Mesendoderm (in vitro differentiated cells): ENCODE data around the gene RBFOX1.

Experiments used
- DNase-seq: peaks from one replicate; pipeline ENCODE4 v3.0.0; 2013
- H2AK5ac ChIP-seq: 2 replicates; pipeline ENCODE4 v1.6.1; 2013; ENCODE audit warnings: low read length, inconsistent platforms
- H2BK120ac ChIP-seq: 2 replicates; pipeline ENCODE4 v1.6.1; 2013; ENCODE audit warnings: low read depth, mild to moderate bottlenecking, low read length, moderate library complexity, mixed read lengths
- H2BK15ac ChIP-seq: replicated peaks from 2 replicates; pipeline ENCODE4 v1.6.1; 2013; ENCODE audit warnings: low read depth, mild to moderate bottlenecking, moderate library complexity
- H2BK5ac ChIP-seq: 2 replicates; pipeline ENCODE4 v1.6.1; 2013; ENCODE audit warnings: low read length, inconsistent platforms
- H3K18ac ChIP-seq: 2 replicates; pipeline ENCODE4 v1.6.1; 2013; ENCODE audit warnings: mild to moderate bottlenecking, low read length, mixed read lengths
- H3K23ac ChIP-seq: one replicate; pipeline ENCODE4 v1.6.1; 2013; ENCODE audit warnings: low read length
- H3K27ac ChIP-seq: 2 replicates; pipeline ENCODE4 v1.5.1; 2013; ENCODE audit warnings: low read depth, mild to moderate bottlenecking, inconsistent platforms, low read length, moderate library complexity
- H3K27me3 ChIP-seq: 2 replicates; pipeline ENCODE4 v1.6.1; 2013; ENCODE audit warnings: low read length, control low read depth, mild to moderate bottlenecking, inconsistent platforms; ENCODE audit not compliant: insufficient read depth, poor library complexity
- H3K36me3 ChIP-seq: 2 replicates; pipeline ENCODE4 v1.6.1; 2013; ENCODE audit warnings: low read length, inconsistent platforms; ENCODE audit not compliant: control insufficient read depth, insufficient read depth
- H3K4ac ChIP-seq: one replicate; pipeline ENCODE4 v1.6.1; 2013; ENCODE audit warnings: low read depth, mild to moderate bottlenecking, low read length, moderate library complexity
- H3K4me1 ChIP-seq: 2 replicates; pipeline ENCODE4 v1.6.1; 2013; ENCODE audit warnings: low read depth, low read length, inconsistent platforms; ENCODE audit not compliant: control insufficient read depth
- H3K4me2 ChIP-seq: 2 replicates; pipeline ENCODE4 v1.6.1; 2013; ENCODE audit warnings: low read length
- H3K4me3 ChIP-seq: 2 replicates; pipeline ENCODE4 v1.5.1; 2013; ENCODE audit warnings: mild to moderate bottlenecking, low read length
- H3K56ac ChIP-seq: one replicate; pipeline ENCODE4 v1.6.1; 2013; ENCODE audit warnings: low read length
- H3K79me1 ChIP-seq: 2 replicates; pipeline ENCODE4 v1.6.1; 2013; ENCODE audit warnings: low read length, inconsistent platforms
- H3K79me2 ChIP-seq: 2 replicates; pipeline ENCODE4 v1.6.1; 2013; ENCODE audit warnings: mild to moderate bottlenecking, low read length; ENCODE audit not compliant: control insufficient read depth, insufficient read depth
- H3K9ac ChIP-seq: 2 replicates; pipeline ENCODE4 v1.6.1; 2013; ENCODE audit warnings: low read length, inconsistent platforms
- H4K5ac ChIP-seq: one replicate; pipeline ENCODE4 v1.6.1; 2013; ENCODE audit warnings: low read length
- H4K8ac ChIP-seq: one replicate; pipeline ENCODE4 v1.6.1; 2013; ENCODE audit warnings: low read depth, mild to moderate bottlenecking, control low read depth, low read length, moderate library complexity
- WGBS: extraction: QIAGEN DNeasy Blood & Tissue Kit; methylation state at CpG from one replicate; pipeline ENCODE4 v1.1.7; 2013; ENCODE audit warnings: low lambda C conversion rate, missing lambda C conversion rate; ENCODE audit not compliant: insufficient coverage; ENCODE audit errors: extremely low coverage; 5-methylcytosine and 5-hydroxymethylcytosine counted together

RBFOX1 gene

DNA sequence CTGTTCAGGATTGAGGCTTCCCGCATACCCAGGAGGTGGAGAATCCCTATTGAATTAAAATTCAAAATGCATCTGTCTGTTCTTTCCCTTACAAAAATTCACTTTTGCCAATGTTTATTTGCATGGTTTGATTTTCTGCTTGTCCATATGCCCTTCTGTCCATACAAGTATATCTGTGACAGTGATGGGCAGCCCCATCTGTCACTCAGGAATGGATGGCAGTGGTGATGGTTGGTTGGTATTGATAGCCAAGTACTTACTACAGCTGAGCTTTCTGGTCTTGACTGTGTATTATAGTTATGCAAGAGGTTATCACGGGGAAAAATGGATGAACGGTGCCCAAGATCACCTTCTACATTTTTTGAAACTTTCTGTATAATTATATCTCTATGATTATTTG is 171.0 kb downstream of the RBFOX1 start:
- no peaks in the 10 kb centered on the region for H3K4me1 ChIP-seq
- H2BK120ac ChIP-seq, result no peak overlapping the region
- no peak overlapping the region for H2BK15ac ChIP-seq
- no peak overlapping the region for H2AK5ac ChIP-seq
- no peaks in the 10 kb centered on the region for H3K36me3 ChIP-seq
- WGBS, result no CpG with 5 or more reads among the region's 3 CpGs
- no peaks in the 10 kb centered on the region for H3K79me2 ChIP-seq
- no peak overlapping the region for H3K56ac ChIP-seq
- no peak overlapping the region for H3K23ac ChIP-seq
- no peak overlapping the region for H4K8ac ChIP-seq
- H2BK5ac ChIP-seq, result no peak overlapping the region
- H3K4ac ChIP-seq, result no peak overlapping the region
- no peak overlapping the region for H4K5ac ChIP-seq
- no peak for DNase-seq
- H3K27me3 ChIP-seq, result no peaks in the 10 kb centered on the region
- no peak overlapping the region for H3K4me3 ChIP-seq
- H3K79me1 ChIP-seq, result no peaks in the 10 kb centered on the region
- no peak overlapping the region for H3K27ac ChIP-seq
- H3K4me2 ChIP-seq, result no peak overlapping the region
- no peak overlapping the region for H3K18ac ChIP-seq
- H3K9ac ChIP-seq, result no peak overlapping the region

DNA sequence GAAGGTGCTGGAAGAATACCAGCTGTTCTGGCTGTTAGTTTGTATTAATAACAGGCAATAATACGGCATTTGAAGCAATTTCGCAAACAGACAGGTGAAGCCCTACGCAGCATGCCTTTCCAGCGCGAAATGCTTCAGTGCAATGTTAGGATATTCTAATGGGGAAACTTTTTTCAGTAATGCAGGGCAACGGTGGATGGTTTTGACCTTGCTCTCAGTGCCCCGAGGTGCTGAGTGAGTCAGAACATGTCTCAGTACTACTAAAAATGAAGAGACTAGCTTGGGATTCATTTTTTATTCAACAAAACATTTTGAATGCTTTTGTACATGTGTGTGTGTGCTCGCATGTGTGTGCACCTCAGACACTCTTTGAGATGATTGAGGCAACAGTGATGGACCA is 172.2 kb downstream of the RBFOX1 start:
- Histone ChIP-seq H2AK5ac (no peak overlapping the region), H3K36me3 (no peaks in the 10 kb centered on the region), H3K4me3 (no peak overlapping the region), H3K27ac (no peak overlapping the region), H2BK15ac (no peak overlapping the region), H3K4me1 (no peaks in the 10 kb centered on the region), H4K5ac (no peak overlapping the region), H3K18ac (no peak overlapping the region), H3K4ac (no peak overlapping the region), H3K23ac (no peak overlapping the region), H3K9ac (no peak overlapping the region), H3K79me1 (no peaks in the 10 kb centered on the region), H3K56ac (no peak overlapping the region), H2BK5ac (no peak overlapping the region), H3K27me3 (no peaks in the 10 kb centered on the region), H3K79me2 (no peaks in the 10 kb centered on the region), H3K4me2 (no peak overlapping the region), H2BK120ac (no peak overlapping the region), H4K8ac (no peak overlapping the region)
- no peak for DNase-seq
- WGBS, result no CpG with 5 or more reads among the region's 8 CpGs

DNA sequence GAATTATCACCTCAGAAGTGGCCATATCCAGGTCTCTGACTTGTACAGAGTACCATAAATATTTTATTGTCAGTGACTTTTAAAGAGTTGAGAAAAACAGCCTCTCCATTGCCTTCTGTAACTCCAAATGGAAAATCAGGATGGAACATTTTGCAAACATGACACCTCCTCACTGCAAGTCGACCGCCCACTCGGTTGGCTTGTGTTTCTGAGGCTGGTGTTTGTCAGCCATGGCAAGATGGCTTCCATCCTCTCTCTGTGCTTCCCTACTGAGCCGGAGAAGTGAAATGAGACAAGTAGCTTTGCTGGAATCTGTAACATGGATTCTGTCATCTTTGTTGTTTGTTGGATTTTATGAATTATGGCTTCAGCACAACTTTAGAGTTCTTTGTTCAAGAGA is 172.8 kb downstream of the RBFOX1 start:
- H3K27me3 ChIP-seq, result no peaks in the 10 kb centered on the region
- H3K56ac ChIP-seq, result no peak overlapping the region
- no peak overlapping the region for H4K8ac ChIP-seq
- no peak for DNase-seq
- no peak overlapping the region for H4K5ac ChIP-seq
- no peak overlapping the region for H3K23ac ChIP-seq
- no peak overlapping the region for H2BK15ac ChIP-seq
- H3K36me3 ChIP-seq, result no peaks in the 10 kb centered on the region
- no peak overlapping the region for H3K4me2 ChIP-seq
- no peak overlapping the region for H3K18ac ChIP-seq
- no peak overlapping the region for H3K4ac ChIP-seq
- H2BK120ac ChIP-seq, result no peak overlapping the region
- H3K79me2 ChIP-seq, result no peaks in the 10 kb centered on the region
- no peak overlapping the region for H3K27ac ChIP-seq
- no peak overlapping the region for H3K9ac ChIP-seq
- no peak overlapping the region for H2AK5ac ChIP-seq
- H3K4me3 ChIP-seq, result no peak overlapping the region
- peaks cover 1% of the 10 kb centered on the region for H3K4me1 ChIP-seq
- WGBS, result no CpG with 5 or more reads among the region's 4 CpGs
- H2BK5ac ChIP-seq, result no peak overlapping the region
- no peaks in the 10 kb centered on the region for H3K79me1 ChIP-seq

DNA sequence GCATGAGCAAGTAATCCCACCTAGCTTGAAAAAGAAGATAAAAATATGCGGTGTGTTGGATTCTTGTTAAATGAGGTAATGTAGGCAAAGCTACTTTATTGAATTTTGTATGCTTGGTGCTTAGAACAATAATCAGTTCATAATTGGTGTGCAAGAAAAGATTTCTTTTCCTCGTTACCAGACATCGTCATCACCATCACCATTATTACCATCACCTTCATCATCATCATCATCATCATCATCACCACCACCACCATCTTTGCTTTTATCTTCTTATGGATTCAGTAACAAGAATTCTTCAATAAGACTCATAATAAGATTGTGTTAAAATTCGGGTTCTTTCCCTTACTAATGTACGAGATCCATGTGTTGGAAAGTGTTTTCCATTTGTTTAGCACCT is 173.7 kb downstream of the RBFOX1 start:
- Histone ChIP-seq H2BK120ac (no peak overlapping the region), H3K4ac (no peak overlapping the region), H3K18ac (no peak overlapping the region), H3K23ac (no peak overlapping the region), H3K4me2 (no peak overlapping the region), H2BK5ac (no peak overlapping the region), H3K36me3 (no peaks in the 10 kb centered on the region), H3K79me1 (no peaks in the 10 kb centered on the region), H2AK5ac (no peak overlapping the region), H3K4me3 (no peak overlapping the region), H3K56ac (no peak overlapping the region), H3K27ac (no peak overlapping the region), H4K5ac (no peak overlapping the region), H3K9ac (no peak overlapping the region), H2BK15ac (no peak overlapping the region), H3K79me2 (no peaks in the 10 kb centered on the region), H4K8ac (no peak overlapping the region), H3K27me3 (no peaks in the 10 kb centered on the region), H3K4me1 (peaks cover 2% of the 10 kb centered on the region)
- DNase-seq, result no peak
- no CpG with 5 or more reads among the region's 5 CpGs for WGBS

DNA sequence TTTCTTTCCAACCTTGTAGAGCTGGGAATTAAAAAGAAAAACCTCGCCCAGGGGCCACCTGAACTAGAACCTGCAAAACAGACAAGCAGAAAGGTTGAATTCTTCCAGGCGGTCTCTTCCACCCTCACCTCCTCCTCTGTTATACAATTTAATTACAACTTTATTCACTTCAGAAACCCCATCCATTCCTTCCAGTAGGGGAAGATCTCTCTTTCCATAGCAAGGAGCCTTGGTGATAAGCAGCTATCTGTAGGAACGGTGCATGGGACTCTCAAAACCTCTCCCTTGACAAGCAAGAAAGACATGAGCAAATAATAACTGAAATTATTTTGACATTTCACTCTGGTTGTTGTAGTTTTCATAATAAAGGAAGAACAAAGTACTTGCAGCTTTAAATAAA is 176.0 kb downstream of the RBFOX1 start:
- Histone ChIP-seq H2BK5ac (no peak overlapping the region), H4K8ac (no peak overlapping the region), H2BK120ac (no peak overlapping the region), H3K4me1 (peaks cover 2% of the 10 kb centered on the region), H3K79me2 (no peaks in the 10 kb centered on the region), H3K4me3 (no peak overlapping the region), H3K79me1 (no peaks in the 10 kb centered on the region), H3K9ac (no peak overlapping the region), H3K23ac (no peak overlapping the region), H3K56ac (no peak overlapping the region), H2AK5ac (no peak overlapping the region), H3K27me3 (no peaks in the 10 kb centered on the region), H4K5ac (no peak overlapping the region), H3K36me3 (no peaks in the 10 kb centered on the region), H3K27ac (no peak overlapping the region), H2BK15ac (no peak overlapping the region), H3K18ac (no peak overlapping the region), H3K4me2 (no peak overlapping the region), H3K4ac (no peak overlapping the region)
- no CpG with 5 or more reads among the region's 3 CpGs for WGBS
- peak; percentile 37 for DNase-seq

DNA sequence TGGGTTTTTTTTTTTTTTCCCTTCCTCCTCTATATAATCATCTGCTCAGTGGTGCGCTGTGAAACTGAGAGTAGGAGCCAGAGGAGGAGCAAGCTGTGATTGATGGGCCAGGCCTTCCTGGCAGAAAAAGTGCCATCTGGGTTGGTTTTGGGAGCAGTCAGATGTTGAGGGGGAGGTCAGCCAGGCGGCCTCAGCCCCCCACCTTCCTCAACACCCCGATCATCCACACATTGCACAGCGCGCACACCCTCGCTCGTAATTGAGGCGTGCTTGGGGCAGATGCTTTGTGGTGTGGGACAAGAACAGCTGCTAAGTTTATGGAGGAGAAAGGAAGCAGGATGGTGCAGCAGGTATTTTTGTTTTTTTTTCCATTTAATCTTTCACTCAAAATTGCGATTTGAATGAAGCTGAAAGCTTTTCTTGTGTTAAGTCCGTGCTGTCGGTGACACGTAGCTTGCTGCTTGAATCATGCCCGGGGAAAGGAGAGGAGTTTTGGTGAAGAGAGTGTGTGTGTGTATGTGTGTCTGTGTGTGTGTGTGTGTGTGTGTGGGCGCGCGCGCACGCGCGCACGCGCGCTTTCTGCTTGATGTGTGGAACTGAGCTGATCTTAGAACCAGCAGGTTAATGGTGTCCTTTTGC is 177.4 kb downstream of the RBFOX1 start:
- Histone ChIP-seq H3K4me1 (peaks cover 2% of the 10 kb centered on the region), H2BK15ac (no peak overlapping the region), H3K36me3 (no peaks in the 10 kb centered on the region), H2BK5ac (no peak overlapping the region), H3K56ac (no peak overlapping the region), H4K5ac (no peak overlapping the region), H3K4me3 (no peak overlapping the region), H2AK5ac (no peak overlapping the region), H3K9ac (no peak overlapping the region), H3K23ac (no peak overlapping the region), H3K4me2 (no peak overlapping the region), H3K27ac (no peak overlapping the region), H3K4ac (no peak overlapping the region), H2BK120ac (no peak overlapping the region), H3K18ac (no peak overlapping the region), H3K79me2 (no peaks in the 10 kb centered on the region), H3K27me3 (no peaks in the 10 kb centered on the region), H4K8ac (no peak overlapping the region), H3K79me1 (no peaks in the 10 kb centered on the region)
- DNase-seq, result no peak
- WGBS, result no CpG with 5 or more reads among the region's 23 CpGs
